NCI-H2227 treated with DMSO at 0.1 percent for 48 hours (cell line): Measurements from ENCODE around the gene UTS2.

Experiments
- DNase-seq: peaks from one replicate; lab custom pipeline; 2025; lab: John Stamatoyannopoulos, UW

UTS2 gene

DNA sequence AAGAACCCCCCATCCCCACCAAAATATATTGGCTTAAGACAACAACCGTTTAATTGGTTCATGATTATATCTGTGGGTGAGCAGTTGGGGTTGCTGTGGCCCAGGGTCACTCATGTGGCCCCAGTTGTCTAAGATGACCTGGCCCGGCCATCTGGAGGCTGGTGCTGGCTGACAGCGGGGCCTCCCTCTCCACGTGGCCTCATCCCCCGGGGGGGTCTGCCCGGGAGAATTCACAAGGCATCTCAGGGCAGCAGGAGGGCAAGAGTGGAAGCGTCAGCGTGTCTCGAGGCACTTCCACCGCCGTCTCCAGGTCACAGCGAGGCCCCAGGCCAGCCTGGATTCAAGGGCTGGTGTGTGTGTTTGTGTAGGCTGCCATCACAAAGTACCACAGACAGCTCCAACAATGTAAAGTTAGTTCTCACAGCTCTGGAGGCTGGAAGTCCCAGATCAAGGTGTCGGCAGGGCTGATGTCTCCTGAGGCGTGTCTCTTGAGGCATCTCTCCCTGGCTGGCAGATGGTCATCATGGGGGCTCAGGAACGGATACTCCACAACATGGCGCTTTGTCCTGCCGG lies 11.0 kb upstream of the UTS2 start:
- DNase-seq, result no peak

DNA sequence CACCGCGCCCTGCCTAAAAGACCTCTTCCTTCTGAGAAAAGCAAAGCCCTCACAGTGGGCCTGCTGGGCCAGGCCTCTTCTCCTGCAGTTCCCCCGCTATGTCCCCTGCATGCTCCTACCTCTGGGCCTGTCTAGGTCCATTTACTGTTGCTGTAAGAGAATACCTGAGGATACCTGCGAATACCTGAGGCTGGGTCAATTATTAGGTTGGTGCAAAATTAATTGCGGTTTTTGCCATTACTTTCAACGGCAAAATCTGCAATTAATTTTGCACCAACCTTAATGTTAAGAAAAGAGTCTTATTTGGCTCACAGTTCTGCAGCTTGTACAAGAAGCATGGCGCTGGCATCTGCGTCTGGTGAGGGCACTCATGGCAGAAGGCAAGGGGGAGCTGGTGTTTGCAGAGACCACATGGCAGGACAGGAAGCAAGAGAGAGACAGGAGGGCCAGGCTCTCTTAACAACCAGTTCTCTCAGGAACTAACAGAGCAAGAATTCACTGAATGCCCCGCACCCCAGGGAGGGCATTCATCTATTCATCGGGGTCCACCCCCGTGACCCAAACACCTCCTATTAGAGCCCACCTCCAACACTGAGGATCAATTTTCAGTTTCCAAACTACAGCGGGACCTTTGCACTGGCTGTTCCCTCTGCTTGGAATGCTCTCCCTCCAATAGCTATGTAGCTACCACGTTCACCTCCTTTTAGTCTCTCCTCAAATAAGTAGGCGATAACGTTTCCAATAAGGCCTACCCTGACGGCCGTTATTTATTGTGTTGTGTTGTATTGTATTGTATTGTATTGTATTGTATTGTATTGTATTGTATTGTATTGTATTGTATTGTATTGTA lies 9.6 kb upstream of the UTS2 start:
- DNase-seq, result no peak

DNA sequence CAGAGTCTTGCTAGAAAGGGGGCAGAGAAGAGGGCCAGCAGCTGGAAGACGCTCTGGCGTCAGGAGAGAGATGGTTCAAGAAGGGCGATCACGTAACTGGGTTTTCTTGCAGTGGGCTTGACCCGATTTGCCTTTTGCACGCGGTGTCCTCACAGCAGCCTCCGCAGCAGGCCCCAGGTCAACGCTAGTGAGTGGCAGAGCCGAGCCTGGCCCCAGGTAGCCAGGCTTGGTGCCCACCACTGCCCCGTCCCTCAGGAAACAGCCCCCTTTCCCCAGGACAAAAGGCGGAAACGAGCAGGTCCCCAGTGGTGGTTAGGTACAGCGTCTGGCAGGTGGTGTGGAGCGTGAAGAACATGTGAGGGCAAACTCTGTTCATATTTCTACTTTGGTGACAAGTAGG lies 8.6 kb upstream of the UTS2 start:
- DNase-seq, result no peak

DNA sequence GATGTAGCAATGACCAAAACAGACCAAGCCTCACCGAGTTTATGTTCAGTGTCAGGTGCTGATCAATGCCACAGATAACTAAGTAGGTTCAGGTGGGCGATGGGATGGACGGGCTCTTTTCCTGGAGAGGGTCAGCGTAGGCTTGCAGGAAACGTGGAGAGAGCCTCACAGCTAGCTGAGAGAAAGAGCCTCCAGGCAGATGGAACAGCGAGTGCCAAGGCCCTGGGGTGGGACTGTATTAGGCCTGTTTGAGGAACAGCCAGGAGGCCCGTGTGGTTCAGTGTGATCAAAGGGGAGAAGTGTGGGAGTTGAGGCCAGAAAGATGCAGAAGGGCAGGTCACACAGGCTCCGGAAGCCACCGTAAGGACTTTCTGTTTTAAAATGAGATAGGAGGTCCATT lies 7.3 kb upstream of the UTS2 start:
- no peak for DNase-seq

DNA sequence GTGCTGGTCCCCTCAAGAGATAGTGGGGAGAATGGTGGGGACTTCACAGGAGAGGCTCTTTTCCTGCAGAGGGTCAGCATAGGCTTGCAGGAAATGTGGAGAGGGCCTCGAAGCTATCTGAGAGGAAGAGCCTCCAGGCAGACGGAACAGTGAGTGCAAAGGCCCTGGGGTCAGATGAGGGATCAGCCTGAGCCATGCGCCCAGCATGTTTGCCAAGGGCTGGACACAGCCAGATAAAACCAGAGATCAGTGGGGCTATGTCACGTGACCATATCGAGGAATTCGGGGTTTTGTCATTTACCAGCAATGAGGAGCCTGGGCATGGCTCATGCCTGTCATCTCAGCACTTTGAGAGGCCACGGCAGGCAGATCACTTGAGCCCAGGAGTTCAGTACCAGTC lies 6.5 kb upstream of the UTS2 start:
- DNase-seq, result no peak

DNA sequence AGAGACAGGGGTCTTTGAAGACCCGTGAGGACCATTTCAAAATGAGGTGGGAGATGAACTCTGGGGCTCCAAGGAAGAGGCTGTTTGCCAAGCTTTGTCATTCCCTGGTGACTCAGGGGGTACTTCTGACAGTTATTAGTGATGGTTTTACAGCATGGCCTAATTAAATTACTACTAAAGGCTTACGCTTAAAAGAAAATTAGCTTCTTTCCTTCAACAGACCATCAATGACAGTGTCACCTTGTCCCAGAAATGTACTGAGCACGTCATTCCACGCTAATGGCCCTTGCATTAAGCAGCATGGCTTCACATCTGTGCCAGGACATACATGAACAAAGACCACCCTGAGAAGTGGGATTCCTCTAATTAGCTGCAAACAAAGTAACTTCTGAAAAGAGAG lies 5.1 kb upstream of the UTS2 start:
- DNase-seq, result no peak

DNA sequence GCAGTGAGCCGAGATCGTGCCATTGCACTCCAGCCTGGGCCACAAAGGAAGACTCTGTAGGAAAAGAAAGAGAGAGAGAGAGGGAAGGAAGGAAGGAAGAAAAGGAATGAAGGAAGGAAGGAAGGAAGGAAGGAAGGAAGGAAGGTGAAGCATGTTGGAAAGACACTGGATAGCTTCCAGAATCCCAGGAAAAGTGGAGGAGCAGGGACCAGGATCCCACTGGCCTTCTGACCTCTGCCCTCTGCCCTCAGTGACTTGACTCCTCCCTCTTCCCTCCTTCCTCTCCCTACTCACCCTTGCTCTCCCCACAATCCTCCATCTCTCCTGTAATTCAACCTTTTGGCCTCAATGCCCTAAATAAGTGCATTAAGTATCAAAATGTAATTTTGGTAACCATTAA lies 4.1 kb upstream of the UTS2 start:
- DNase-seq, result no peak

DNA sequence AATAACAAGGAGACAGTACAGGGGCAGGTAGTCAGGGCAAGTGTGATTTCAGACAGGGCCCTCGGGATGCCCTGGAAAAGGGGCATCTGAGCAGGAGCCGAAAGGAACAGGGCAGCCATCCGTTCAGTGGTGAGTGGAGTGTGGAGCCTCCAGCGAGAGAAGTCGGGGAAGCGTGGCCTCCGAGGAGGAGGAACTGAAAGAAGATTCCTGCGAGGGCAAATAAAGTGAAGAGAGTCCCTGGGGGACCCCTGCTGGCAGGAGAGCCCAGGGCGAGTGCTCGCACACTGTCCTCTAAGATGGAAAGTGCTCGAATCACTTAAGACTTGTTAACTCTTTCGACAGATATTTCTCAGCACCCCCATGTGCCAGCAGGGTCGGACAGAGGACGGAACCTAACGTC lies 3.5 kb upstream of the UTS2 start:
- DNase-seq, result no peak

DNA sequence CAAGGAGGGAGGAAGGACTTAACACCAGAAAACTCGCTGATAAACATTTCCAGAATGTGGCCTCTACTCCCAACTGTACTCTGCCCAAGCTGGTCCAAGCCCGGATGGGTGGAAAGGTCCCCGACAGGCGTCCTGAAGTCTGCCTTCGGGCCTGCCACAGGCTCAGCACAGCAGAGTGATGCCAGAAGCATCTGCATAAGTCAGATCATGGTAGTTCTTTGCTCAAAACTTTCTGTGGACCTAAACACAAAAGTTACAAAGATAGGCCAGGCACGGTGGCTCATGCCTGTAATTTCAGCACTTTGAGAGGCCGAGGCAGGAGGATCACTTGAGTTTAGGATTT lies 790 bp upstream of the UTS2 start:
- no peak for DNase-seq

DNA sequence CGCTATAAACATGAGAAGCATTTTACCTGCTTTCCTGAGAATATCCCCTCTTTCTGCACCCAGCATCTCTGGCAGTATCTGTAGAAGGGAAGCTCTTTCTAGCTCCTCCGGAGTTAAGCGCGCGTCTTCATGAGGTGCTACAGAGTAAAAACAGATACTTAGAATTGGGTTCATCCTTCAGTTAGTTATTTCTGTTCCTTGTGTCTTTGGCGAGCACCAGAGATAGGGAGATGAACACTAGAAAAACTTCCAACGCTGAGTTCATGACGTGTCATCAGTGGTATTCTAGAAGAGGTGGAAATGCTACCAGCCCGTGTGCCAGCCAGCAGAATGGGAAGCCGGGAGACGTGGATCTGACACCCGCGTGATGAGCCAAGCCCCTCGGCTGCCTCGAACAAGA lies 2.1 kb downstream of the UTS2 start:
- DNase-seq, result no peak

DNA sequence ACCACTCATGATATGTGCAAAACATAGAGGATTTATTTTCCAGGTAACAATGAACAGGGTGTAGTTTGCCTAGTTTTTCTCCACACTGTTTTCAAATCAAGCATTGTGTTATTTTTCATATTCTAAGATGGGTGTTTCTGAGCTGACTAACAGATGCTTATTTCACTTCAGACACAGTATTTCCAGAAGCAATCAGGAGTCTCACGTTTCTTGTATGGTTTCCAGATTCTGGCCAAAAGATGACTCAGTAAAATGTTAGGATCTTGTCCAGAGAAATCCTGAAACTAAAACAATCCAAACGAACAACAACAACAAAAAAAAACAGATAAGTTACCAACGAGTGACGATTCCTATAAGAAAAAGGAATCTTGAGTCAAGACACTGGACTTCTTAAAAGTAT lies 5.3 kb downstream of the UTS2 start:
- no peak for DNase-seq

DNA sequence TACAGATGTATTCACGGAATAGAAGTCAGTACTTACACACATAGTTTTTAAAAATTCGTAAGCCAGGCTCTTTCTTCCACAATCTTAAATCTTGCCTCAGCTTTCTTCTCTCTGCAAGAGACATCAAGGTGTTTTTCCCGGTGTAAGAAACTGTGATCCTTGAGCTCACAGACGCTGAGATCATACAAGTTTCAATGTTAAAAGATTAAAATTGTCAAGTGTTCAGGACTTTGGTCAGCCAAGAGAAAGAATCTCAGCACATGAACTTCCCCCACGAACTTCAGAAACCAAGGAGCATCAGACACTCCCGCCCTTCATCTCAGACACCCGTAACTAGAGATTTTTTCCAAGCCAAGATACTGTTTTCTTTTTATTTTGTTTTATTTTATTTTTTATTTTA lies 6.2 kb downstream of the UTS2 start:
- no peak for DNase-seq

DNA sequence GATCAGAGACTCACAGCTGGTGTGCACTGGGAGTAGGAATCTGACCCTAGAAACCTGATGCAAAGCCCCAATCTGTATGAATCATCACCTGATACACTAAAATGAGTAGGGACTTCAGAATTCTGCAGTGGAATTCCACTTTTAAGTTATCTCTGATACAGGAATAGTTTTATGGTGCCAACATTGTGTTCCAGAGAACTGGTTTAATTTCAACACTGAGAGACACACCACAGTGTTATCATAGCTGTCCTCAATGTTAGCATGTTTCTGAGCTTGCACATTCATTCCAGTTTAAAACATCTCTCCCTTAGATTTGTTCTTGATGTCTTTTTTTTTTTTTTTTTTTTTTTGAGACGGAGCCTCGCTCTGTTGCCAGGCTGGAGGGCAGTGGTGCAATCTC lies 7.1 kb downstream of the UTS2 start:
- no peak for DNase-seq

DNA sequence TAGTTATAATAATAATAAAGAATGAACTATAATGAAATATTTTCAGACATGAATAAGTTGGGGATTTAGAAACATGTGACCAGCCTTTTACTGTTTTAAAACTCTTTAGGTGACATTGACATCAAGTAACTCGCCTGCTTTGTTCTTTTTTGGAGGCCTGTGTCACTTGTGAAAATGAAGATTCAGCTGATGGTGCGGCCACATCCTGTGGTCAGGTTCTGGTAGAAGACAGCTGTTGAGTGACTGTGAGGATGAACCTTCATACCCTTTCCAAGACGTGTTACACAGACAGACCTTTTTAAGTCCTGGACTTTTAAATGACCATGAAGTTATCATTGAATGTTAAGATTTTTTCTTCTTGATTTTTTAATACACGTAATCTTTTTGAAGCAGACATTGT lies 10.3 kb downstream of the UTS2 start:
- no peak for DNase-seq

DNA sequence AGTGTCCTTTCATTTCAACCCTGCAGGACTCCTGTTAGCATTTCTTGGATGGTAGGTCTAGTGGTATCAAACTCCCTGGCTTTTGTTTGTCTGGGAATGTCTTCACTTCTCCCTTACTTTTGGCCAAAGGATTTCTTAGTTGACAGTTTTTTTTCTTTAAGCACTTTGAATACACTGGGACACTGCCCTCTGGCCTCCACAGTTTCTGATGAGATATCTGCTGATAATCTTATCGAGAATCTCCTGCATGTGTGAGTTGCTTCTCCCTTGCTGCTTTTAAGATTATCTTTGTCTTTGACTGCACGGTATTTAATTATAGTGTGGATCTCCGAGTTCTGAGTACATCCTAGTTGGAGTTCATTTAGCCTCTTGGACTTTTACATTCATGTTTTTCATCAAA lies 13.3 kb downstream of the UTS2 start:
- DNase-seq, result no peak

DNA sequence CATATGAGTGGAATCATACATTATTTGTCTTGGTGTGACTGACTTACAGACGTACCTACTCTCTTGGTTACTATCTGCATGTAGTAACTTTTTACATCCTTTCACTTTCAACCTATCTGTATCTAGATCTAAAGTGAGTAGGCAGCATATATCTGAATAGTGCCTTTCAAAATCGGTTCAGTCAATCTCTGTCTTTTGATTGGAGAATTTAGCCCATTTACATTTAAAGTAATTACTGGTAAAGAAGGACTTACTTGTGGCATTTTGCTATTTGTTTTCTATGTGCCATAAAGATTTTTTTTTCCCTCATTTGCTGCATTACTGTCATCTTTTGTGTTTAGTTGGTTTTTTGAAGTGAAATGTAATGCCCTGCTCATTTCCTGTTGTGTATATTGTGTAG lies 14.2 kb downstream of the UTS2 start:
- DNase-seq, result no peak

DNA sequence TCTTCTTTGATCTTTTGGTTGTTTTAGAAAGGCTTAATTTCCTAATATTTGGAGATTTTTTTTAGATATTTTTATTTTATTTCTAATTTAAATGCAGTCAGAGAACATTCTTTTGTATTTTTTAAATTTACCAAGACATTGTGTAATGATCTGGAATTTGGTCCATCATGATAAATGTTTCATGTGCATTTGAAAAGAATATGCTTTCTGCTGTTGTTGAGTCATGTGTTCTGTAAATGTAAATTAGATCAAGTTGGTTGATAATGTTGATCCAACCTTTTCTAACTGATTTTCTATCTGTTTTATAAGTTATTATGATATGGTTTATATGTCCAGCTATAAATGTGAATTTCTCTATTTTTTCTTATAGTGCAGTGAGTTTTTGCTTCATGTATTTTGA lies 19.8 kb downstream of the UTS2 start:
- no peak for DNase-seq

DNA sequence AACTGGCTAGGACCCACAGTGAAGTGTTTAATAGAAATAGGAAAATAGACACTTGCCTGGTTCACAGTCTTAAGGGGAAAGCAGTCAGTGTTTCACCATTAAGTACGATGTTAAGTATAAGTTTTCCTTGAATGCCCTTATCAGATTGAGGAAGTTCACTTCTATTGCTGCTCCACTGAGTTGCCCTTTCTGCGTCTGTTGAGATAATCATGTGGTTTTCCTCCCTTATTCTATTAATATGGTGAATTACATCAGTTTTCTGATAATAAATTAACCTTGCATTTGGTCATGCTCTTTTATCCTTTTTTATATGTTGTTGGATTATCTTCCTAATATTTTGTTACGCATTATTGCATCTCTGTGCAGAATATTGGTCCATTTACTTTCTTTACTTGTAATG lies 21.4 kb downstream of the UTS2 start:
- DNase-seq, result no peak

DNA sequence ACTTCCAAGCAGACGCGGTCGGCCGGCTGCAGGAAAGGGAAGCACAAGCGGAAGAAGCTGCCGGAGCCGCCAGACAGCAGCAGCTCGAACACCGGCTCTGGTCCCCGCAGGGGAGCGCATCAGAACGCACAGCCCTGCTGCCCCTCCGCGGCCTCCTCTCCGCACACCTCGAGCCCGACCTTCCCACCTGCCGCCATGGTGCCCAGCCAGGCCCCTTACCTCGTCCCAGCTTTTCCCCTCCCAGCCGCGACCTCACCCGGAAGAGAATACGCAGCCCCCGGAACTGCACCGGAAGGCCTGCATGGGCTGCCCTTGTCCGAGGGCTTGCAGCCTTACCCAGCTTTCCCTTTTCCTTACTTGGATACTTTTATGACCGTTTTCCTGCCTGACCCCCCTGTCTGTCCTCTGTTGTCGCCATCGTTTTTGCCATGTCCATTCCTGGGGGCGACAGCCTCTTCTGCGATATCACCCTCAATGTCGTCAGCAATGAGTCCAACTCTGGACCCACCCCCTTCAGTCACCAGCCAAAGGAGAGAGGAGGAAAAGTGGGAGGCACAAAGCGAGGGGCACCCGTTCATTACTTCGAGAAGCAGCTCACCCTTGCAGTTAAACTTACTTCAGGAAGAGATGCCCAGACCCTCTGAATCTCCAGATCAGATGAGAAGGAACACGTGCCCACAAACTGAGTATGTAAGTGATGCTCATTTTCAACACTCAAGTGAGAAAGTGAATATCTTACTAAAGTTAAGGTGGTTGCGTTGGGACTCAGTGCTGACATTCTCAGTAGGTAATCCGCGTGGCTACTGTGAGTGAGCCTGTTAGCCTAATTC lies 25.5 kb downstream of the UTS2 start:
- no peak for DNase-seq

DNA sequence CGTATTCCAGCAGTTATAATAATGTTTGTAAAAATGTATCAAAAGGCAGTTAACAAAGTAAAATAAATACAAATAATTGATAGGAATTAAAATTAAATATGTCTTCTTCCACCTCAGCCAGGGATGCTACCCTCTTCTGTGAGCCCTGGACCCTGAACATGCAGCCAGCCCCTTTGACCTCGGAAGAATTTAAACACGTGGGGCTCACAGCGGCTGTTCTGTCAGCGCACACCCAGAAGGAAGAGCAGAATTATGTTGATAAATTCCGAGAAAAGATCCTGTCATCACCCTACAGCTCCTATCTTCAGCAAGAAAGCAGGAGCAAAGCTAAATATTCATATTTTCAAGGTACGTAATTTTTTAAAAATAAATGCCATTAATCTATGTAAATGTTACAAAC lies 26.5 kb downstream of the UTS2 start:
- DNase-seq, result no peak

DNA sequence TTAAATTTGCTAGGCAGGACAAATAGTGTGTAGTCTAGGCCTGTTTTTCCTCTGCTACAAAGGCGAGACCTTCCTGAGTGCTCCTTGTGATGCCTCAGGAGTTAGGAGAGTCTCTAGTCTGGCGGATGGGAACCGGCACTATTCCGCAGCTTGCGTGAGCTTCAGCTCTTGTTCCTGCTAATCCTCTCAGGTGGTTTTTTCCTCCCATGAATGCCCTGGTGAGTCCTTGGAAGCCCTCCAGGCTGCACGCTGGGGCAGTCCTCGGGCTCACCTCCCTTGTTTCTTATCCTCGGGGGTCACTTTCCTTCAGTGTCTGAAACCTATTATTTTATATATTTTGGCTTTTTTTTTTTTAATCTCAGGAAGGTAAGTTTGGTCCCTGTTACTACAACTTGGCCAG lies 28.2 kb downstream of the UTS2 start:
- no peak for DNase-seq

DNA sequence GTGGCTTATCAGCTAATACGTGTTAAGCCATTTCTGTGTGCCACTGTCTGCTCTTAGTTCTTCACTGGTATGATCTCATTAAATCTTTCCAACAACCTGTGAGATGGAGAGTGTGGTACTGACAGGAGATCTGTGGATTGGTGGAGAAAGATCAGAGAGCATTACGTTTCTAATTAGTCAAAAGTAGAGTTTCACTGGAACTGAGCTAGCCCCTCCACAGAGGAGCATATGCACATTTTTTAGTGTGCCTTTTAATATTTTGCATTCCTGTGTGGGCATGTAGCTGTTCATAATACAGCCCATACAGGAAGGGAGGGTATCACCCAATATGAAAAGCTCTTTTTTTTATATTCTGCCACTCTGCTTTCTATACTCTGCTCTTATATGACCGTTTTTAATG lies 31.6 kb downstream of the UTS2 start:
- DNase-seq, result no peak

DNA sequence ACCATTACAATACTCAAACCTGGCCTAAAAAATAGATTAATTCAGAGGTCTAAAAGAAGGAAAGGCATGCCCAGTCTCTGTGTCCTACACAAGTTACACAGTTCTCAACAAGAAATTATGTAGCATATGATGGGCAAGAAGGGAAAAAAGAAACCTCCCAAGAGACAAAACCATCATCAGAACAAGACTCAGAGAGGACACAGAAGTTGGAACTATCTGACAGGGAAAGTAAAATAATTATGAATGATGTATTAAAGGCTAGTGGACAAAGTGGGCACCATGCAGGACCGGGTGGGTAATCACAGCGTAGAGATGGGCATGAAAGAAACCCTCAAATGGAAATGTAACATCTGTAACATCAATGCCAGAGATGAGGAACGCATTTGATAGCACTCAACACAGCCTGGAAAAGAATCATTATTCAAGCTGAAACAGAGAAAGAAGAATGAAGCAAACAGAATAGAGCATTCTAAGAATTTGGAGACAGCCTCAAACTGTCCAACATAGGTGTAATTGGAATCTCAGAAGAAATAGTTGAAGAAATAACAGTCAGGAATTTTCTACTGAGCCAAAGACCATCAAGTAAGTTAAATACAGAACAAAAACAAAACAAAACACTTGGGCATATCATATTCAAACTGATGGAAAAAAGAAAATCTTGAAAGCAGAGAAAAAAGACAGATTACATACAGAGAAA lies 39.0 kb downstream of the UTS2 start:
- no peak for DNase-seq
